C4-2B (cell line): ENCODE measurements around the gene SALL1.

Experiments used
- H3K27ac ChIP-seq: fragments of 450-650 bp; 2 replicates; pipeline ENCODE4 v1.5.1; 2017
- CTCF ChIP-seq: fragments of 450-650 bp; conservative IDR thresholded peaks from 2 replicates; pipeline ENCODE4 v1.5.1; 2017; ENCODE audit warnings: mild to moderate bottlenecking
- ZFX ChIP-seq: fragments of 450-650 bp; IDR thresholded peaks from 2 replicates; pipeline ENCODE4 v1.6.1; 2017

Gene SALL1

GRCh38 chr16:51151961-51152663, 1.0 kb upstream of the SALL1 start:
- TF ChIP-seq ZFX (no peak), CTCF (no peak)
- no peak overlapping the region for H3K27ac ChIP-seq

GRCh38 chr16:51151435-51151960, 428 bp upstream of the SALL1 start:
- no peak overlapping the region for H3K27ac ChIP-seq
- TF ChIP-seq CTCF (no peak), ZFX (no peak)

GRCh38 chr16:51150165-51150887, 744 bp downstream of the SALL1 start:
- no peak for TF ChIP-seq ZFX
- TF ChIP-seq CTCF: no peak
- H3K27ac ChIP-seq: no peak overlapping the region

GRCh38 chr16:51149721-51150164, 1.3 kb downstream of the SALL1 start:
- no peak overlapping the region for H3K27ac ChIP-seq
- TF ChIP-seq ZFX (no peak), CTCF (no peak)

GRCh38 chr16:51149251-51149661, 1.8 kb downstream of the SALL1 start:
- no peak overlapping the region for H3K27ac ChIP-seq
- TF ChIP-seq CTCF: no peak

GRCh38 chr16:51148678-51149228, 2.3 kb downstream of the SALL1 start:
- TF ChIP-seq CTCF (no peak), ZFX (no peak)
- no peak overlapping the region for H3K27ac ChIP-seq
